ENCODE data around the gene EXPH5.
"Not testable (repeated sequence)": the region's sequence is repeated elsewhere in the genome, so short reads cannot be mapped to it uniquely, and the experiment has no call there.

The EXPH5 gene, protein sequence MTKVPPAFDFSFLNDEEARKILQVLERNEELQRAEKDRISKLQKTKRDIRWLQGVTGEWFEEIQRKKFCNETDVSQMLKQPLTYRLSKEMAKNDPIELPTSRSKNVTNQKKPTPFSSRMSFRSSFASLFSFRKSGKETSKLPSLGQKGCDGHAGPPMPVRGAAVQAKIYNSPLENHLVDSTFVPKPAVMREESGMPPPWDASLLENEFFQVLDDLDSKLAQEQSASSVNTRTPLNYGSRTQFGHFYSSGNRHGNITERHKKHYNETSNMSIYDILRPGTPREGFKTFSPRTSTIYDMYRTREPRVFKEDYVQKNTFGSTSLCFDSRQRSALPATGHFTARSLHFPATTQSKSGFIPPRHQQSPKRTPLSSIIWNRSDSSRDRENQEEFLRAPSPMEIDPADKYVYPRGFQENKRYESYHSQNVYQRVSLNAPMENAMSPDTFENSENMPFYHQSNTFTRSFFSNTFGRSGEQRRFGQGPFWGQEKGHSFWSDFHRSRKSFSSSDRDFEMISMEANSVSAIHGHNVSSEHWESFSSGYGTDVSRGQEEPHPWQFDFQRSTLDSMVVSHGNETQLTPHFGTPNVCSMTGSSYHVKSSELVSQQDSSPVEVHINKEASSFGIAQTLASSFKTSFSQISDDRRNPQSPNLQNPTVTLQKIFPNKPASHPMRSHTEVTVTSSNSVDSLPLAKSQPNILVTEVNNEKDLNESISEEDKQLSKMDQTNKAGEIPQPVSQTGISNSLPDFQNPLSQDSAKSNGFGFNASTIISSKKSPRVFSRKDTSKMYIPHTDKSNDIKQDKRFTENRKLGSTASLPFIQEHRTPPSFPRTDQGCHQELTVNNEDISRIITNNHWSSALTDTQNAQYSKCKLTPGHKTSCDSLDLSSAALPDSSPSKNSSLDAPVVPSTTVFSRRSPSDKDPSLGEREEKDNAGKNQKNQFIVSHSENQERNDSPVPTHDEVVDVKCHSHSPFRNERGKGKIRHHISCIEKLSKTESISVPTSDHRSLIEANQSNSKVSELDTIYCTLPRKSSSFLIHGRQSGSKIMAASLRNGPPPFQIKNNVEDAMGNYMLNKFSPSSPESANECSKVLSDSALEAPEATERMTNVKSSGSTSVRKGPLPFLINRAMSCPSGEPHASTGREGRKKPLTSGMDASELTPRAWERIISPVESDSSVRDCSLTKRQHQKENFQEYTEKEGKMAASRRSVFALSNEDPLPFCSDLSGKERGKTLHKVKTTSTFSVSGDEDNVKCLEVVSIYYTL (N-terminal part only)

DNA sequence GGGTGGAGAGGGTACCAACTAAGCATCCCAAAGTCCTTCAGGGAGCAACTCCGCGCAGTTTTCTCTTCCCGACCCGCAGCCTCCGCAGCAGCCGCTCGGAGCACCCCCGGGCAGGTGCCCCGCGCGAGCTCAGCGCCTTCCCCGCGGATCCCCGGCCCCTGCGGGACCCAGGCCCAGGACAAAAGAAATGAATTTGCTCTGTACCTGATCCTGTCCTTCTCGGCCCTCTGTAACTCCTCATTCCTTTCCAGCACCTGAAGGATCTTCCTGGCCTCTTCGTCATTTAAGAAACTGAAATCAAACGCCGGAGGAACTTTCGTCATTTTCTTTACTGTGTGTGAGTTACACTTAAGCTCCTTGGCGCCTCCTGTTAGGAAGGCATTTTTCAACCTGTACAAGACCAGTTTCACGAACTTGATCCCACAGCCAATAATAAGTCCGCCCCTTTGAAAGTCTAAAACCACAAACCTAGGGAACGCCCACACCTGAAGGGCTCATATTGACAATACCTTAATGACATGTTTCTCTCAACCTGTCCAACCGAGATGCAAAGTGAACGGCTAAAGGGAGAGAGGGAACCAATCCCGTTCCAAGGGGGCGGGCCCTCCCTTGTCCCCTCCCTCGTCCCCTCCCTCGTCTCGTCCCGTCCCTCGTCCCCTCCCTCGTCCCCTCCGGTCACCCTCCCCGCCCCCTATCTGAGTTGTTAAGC, at the start of gene EXPH5:
Gene EXPH5 (minus strand): TSS at position 555 of the 709 bp plus-strand sequence. CDS start 232 bp downstream, at position 323.
- no peaks in the 10 kb centered on the region for H3K79me2 ChIP-seq (ENCODE audit: control insufficient read depth, low read length)
- H3K4me3 ChIP-seq (ENCODE audit: low read length) = peak within 1 kb of the TSS; percentile 74
- H3K27me3 ChIP-seq (ENCODE audit: control insufficient read depth, low read length) = peaks cover 43% of the 10 kb centered on the region
- H3K36me3 ChIP-seq (ENCODE audit: control insufficient read depth, low read length) = no peaks in the 10 kb centered on the region
- no peaks in the 10 kb centered on the region for H3F3A ChIP-seq (ENCODE audit: control insufficient read depth, insufficient read depth)
- H3K9me3 ChIP-seq (ENCODE audit: control insufficient read depth, insufficient read depth, low read length) = no peaks in the 10 kb centered on the region
- H3K4me2 ChIP-seq (ENCODE audit: low read length) = peak within 1 kb of the TSS; percentile 87
- H3K4me1 ChIP-seq (ENCODE audit: control insufficient read depth, low read length) = peaks cover 12% of the 10 kb centered on the region
- TF ChIP-seq EZH2phosphoT487 (IDR thresholded peaks at IDR 0.05; ENCODE audit: borderline replicate concordance, low read length) (peak; percentile 28; the same call in 1 of the 2 replicates), CTCF (IDR thresholded peaks at IDR 0.05; ENCODE audit: low read depth, low read length, poor library complexity, severe bottlenecking) (no peak)
- H3K9me2 ChIP-seq (replicated peaks; ENCODE audit: control insufficient read depth, low read length) = no peaks in the 10 kb centered on the region
- no peak within 1 kb of the TSS for H3K27ac ChIP-seq (ENCODE audit: low read depth, low read length)
- H4K20me1 ChIP-seq (ENCODE audit: control insufficient read depth, insufficient read depth, low read depth, low read length) = no peaks in the 10 kb centered on the region

GRCh38 chr11:108641752-108642151, 48.2 kb upstream of the EXPH5 start:
- H3K4me3 ChIP-seq (ENCODE audit: low read length); H3K4me1 ChIP-seq (ENCODE audit: control insufficient read depth, low read length); H3K36me3 ChIP-seq (ENCODE audit: control insufficient read depth, low read length); H3K9me3 ChIP-seq (ENCODE audit: control insufficient read depth, insufficient read depth, low read length); H3K4me2 ChIP-seq (ENCODE audit: low read length); H3K27ac ChIP-seq (ENCODE audit: low read depth, low read length); H3K79me2 ChIP-seq (ENCODE audit: control insufficient read depth, low read length); H3K9me2 ChIP-seq (replicated peaks; ENCODE audit: control insufficient read depth, low read length); H4K20me1 ChIP-seq (ENCODE audit: control insufficient read depth, insufficient read depth, low read depth, low read length); H3F3A ChIP-seq (ENCODE audit: control insufficient read depth, insufficient read depth): not testable (repeated sequence)
- peaks cover 10% of the 10 kb centered on the region; the same call in 1 of the 2 replicates for H3K27me3 ChIP-seq (ENCODE audit: control insufficient read depth, low read length)

GRCh38 chr11:108639146-108639545, 45.6 kb upstream of the EXPH5 start:
- Histone ChIP-seq H3F3A (ENCODE audit: control insufficient read depth, insufficient read depth) (no peaks in the 10 kb centered on the region), H3K27me3 (ENCODE audit: control insufficient read depth, low read length) (0 out of 2 replicates have a peak, but pooled peaks cover 5% of the 10 kb centered on the region), H3K4me1 (ENCODE audit: control insufficient read depth, low read length) (no peaks in the 10 kb centered on the region), H3K9me2 (replicated peaks; ENCODE audit: control insufficient read depth, low read length) (no peaks in the 10 kb centered on the region), H3K36me3 (ENCODE audit: control insufficient read depth, low read length) (no peaks in the 10 kb centered on the region), H3K4me2 (ENCODE audit: low read length) (no peak overlapping the region), H4K20me1 (ENCODE audit: control insufficient read depth, insufficient read depth, low read depth, low read length) (no peaks in the 10 kb centered on the region), H3K4me3 (ENCODE audit: low read length) (no peak overlapping the region), H3K9me3 (ENCODE audit: control insufficient read depth, insufficient read depth, low read length) (no peaks in the 10 kb centered on the region), H3K79me2 (ENCODE audit: control insufficient read depth, low read length) (no peaks in the 10 kb centered on the region), H3K27ac (ENCODE audit: low read depth, low read length) (no peak overlapping the region)
- TF ChIP-seq CTCF (IDR thresholded peaks at IDR 0.05; ENCODE audit: low read depth, low read length, poor library complexity, severe bottlenecking) (no peak), EZH2phosphoT487 (IDR thresholded peaks at IDR 0.05; ENCODE audit: borderline replicate concordance, low read length) (no peak)
